Measurements from ENCODE around the gene SGSM1.

GRCh38 chr22:24973872-24974271 is 167.9 kb downstream of the SGSM1 start:
- TF ChIP-seq, protein P1, sequence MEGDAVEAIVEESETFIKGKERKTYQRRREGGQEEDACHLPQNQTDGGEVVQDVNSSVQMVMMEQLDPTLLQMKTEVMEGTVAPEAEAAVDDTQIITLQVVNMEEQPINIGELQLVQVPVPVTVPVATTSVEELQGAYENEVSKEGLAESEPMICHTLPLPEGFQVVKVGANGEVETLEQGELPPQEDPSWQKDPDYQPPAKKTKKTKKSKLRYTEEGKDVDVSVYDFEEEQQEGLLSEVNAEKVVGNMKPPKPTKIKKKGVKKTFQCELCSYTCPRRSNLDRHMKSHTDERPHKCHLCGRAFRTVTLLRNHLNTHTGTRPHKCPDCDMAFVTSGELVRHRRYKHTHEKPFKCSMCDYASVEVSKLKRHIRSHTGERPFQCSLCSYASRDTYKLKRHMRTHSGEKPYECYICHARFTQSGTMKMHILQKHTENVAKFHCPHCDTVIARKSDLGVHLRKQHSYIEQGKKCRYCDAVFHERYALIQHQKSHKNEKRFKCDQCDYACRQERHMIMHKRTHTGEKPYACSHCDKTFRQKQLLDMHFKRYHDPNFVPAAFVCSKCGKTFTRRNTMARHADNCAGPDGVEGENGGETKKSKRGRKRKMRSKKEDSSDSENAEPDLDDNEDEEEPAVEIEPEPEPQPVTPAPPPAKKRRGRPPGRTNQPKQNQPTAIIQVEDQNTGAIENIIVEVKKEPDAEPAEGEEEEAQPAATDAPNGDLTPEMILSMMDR (IDR thresholded peaks at IDR 0.05) = no peak
- TF ChIP-seq POLR2A (IDR thresholded peaks at IDR 0.05) = no peak

Data from right lobe of liver (tissue), 4 donors.